ENCODE measurements around the gene SMIM24. TPM values are rescaled to one million over a fixed set of nuclear protein-coding genes. Genes with fewer than 3 reads are reported as not detected.

SMIM24 gene
- total and polyA plus RNA-seq, 10 of the 15 experiments (the other 5 are each of a cell fraction or from before 2014, with no cell fraction given) = 0.14 to 0.44 (median 0.23) TPM; not detected in 4

Small RNA genes lying within 50 kb of the gene (small RNA-seq; reads per million reads assigned to genes)
- not detected for gene RF00212

Other genes with a start within 250 kb of the SMIM24 start
Only the 7 nearest of the 12 such genes appear.
- not detected in 2 replicates for gene SMIM44, start 2.9 kb upstream of the SMIM24 start, total RNA-seq (2014; rRNA removed)
- gene SMIM44, start 2.9 kb upstream of the SMIM24 start, total RNA-seq (2014; rRNA removed; fragmentation: Illumina TruSeq; extraction: Trizol) = not detected in 2 replicates
- not detected in 2 replicates for gene SMIM44, start 2.9 kb upstream of the SMIM24 start, total RNA-seq (2021)
- not detected in 2 replicates for gene SMIM44, start 2.9 kb upstream of the SMIM24 start, polyA plus RNA-seq (2011; rRNA removed)
- gene SMIM44, start 2.9 kb upstream of the SMIM24 start, polyA plus RNA-seq (2014; fragmentation: Illumina TruSeq; extraction: Trizol) = not detected in 2 replicates
- gene SMIM44, start 2.9 kb upstream of the SMIM24 start, polyA plus RNA-seq (2014; fragmentation: Nextera tagmentation; extraction: Ambion mirVana) = not detected
- not detected in 2 replicates for gene SMIM44, start 2.9 kb upstream of the SMIM24 start, polyA plus RNA-seq (2014; rRNA removed)
- not detected for gene SMIM44, start 2.9 kb upstream of the SMIM24 start, polyA plus RNA-seq (2016; fragmentation: Nextera tagmentation; extraction: Ambion mirVana)
- 20.2 and 25.4 TPM in 2 replicates for gene DOHH, start 20.1 kb upstream of the SMIM24 start, total RNA-seq (2014; rRNA removed)
- gene DOHH, start 20.1 kb upstream of the SMIM24 start, total RNA-seq (2014; rRNA removed; fragmentation: Illumina TruSeq; extraction: Trizol) = 2.6 and 3.0 TPM in 2 replicates
- gene DOHH, start 20.1 kb upstream of the SMIM24 start, total RNA-seq (2021) = 17.7 and 19.3 TPM in 2 replicates
- 1.8 and 4.0 TPM in 2 replicates for gene DOHH, start 20.1 kb upstream of the SMIM24 start, polyA plus RNA-seq (2011; rRNA removed)
- gene DOHH, start 20.1 kb upstream of the SMIM24 start, polyA plus RNA-seq (2014; fragmentation: Illumina TruSeq; extraction: Trizol) = 0.22 and 0.48 TPM in 2 replicates
- under 1 TPM; 0.11 to 0.38 TPM for gene DOHH, start 20.1 kb upstream of the SMIM24 start, polyA plus RNA-seq (2014; fragmentation: Nextera tagmentation; extraction: Ambion mirVana)
- gene DOHH, start 20.1 kb upstream of the SMIM24 start, polyA plus RNA-seq (2014; rRNA removed) = 19.7 and 24.6 TPM in 2 replicates
- gene DOHH, start 20.1 kb upstream of the SMIM24 start, polyA plus RNA-seq (2016; fragmentation: Nextera tagmentation; extraction: Ambion mirVana) = 10 to 100 TPM; 23.5 to 28.6 TPM
- 30.6 and 35.1 TPM in 2 replicates for gene FZR1, start 25.8 kb upstream of the SMIM24 start, total RNA-seq (2014; rRNA removed)
- 9.6 and 12.3 TPM in 2 replicates for gene FZR1, start 25.8 kb upstream of the SMIM24 start, total RNA-seq (2014; rRNA removed; fragmentation: Illumina TruSeq; extraction: Trizol)
- 42.8 and 44.2 TPM in 2 replicates for gene FZR1, start 25.8 kb upstream of the SMIM24 start, total RNA-seq (2021)
- 13.0 and 28.1 TPM in 2 replicates for gene FZR1, start 25.8 kb upstream of the SMIM24 start, polyA plus RNA-seq (2011; rRNA removed)
- gene FZR1, start 25.8 kb upstream of the SMIM24 start, polyA plus RNA-seq (2014; fragmentation: Illumina TruSeq; extraction: Trizol) = 2.2 and 15.4 TPM in 2 replicates
- gene FZR1, start 25.8 kb upstream of the SMIM24 start, polyA plus RNA-seq (2014; fragmentation: Nextera tagmentation; extraction: Ambion mirVana) = under 1 TPM; 0.11 to 0.55 TPM
- 30.8 and 46.7 TPM in 2 replicates for gene FZR1, start 25.8 kb upstream of the SMIM24 start, polyA plus RNA-seq (2014; rRNA removed)
- 10 to 100 TPM; 33.5 to 36.2 TPM for gene FZR1, start 25.8 kb upstream of the SMIM24 start, polyA plus RNA-seq (2016; fragmentation: Nextera tagmentation; extraction: Ambion mirVana)
- gene TEKTIP1, start 58.6 kb upstream of the SMIM24 start, total RNA-seq (2014; rRNA removed) = not detected in 2 replicates
- gene TEKTIP1, start 58.6 kb upstream of the SMIM24 start, total RNA-seq (2014; rRNA removed; fragmentation: Illumina TruSeq; extraction: Trizol) = not detected in 2 replicates
- 1.7 and 2.6 TPM in 2 replicates for gene TEKTIP1, start 58.6 kb upstream of the SMIM24 start, total RNA-seq (2021)
- gene TEKTIP1, start 58.6 kb upstream of the SMIM24 start, polyA plus RNA-seq (2011; rRNA removed) = 0.18 TPM in 1 of 2 replicates, not detected in the other
- gene TEKTIP1, start 58.6 kb upstream of the SMIM24 start, polyA plus RNA-seq (2014; fragmentation: Illumina TruSeq; extraction: Trizol) = not detected in 2 replicates
- not detected for gene TEKTIP1, start 58.6 kb upstream of the SMIM24 start, polyA plus RNA-seq (2014; fragmentation: Nextera tagmentation; extraction: Ambion mirVana)
- gene TEKTIP1, start 58.6 kb upstream of the SMIM24 start, polyA plus RNA-seq (2014; rRNA removed) = 0.69 and 1.1 TPM in 2 replicates
- under 1 TPM; 0.45 to 0.60 TPM for gene TEKTIP1, start 58.6 kb upstream of the SMIM24 start, polyA plus RNA-seq (2016; fragmentation: Nextera tagmentation; extraction: Ambion mirVana)
- gene MFSD12, start 77.1 kb upstream of the SMIM24 start, total RNA-seq (2014; rRNA removed) = 49.1 and 50.5 TPM in 2 replicates
- 14.2 and 15.3 TPM in 2 replicates for gene MFSD12, start 77.1 kb upstream of the SMIM24 start, total RNA-seq (2014; rRNA removed; fragmentation: Illumina TruSeq; extraction: Trizol)
- 56.3 and 65.9 TPM in 2 replicates for gene MFSD12, start 77.1 kb upstream of the SMIM24 start, total RNA-seq (2021)
- gene MFSD12, start 77.1 kb upstream of the SMIM24 start, polyA plus RNA-seq (2011; rRNA removed) = 8.4 and 18.2 TPM in 2 replicates
- gene MFSD12, start 77.1 kb upstream of the SMIM24 start, polyA plus RNA-seq (2014; fragmentation: Illumina TruSeq; extraction: Trizol) = 6.6 and 13.8 TPM in 2 replicates
- gene MFSD12, start 77.1 kb upstream of the SMIM24 start, polyA plus RNA-seq (2014; fragmentation: Nextera tagmentation; extraction: Ambion mirVana) = 1 to 10 TPM in 1 of 2 experiments, under 1 TPM in 1; 0.58 to 1.9 TPM
- 53.8 and 71.4 TPM in 2 replicates for gene MFSD12, start 77.1 kb upstream of the SMIM24 start, polyA plus RNA-seq (2014; rRNA removed)
- 10 to 100 TPM in 1 of 2 experiments, 1 to 10 TPM in 1; 7.3 to 25.0 TPM for gene MFSD12, start 77.1 kb upstream of the SMIM24 start, polyA plus RNA-seq (2016; fragmentation: Nextera tagmentation; extraction: Ambion mirVana)
- gene HMG20B, start 92.4 kb upstream of the SMIM24 start, total RNA-seq (2014; rRNA removed) = 62.9 and 68.5 TPM in 2 replicates
- gene HMG20B, start 92.4 kb upstream of the SMIM24 start, total RNA-seq (2014; rRNA removed; fragmentation: Illumina TruSeq; extraction: Trizol) = 21.8 and 22.5 TPM in 2 replicates
- gene HMG20B, start 92.4 kb upstream of the SMIM24 start, total RNA-seq (2021) = 80.9 and 86.4 TPM in 2 replicates
- gene HMG20B, start 92.4 kb upstream of the SMIM24 start, polyA plus RNA-seq (2011; rRNA removed) = 22.7 and 30.4 TPM in 2 replicates
- 7.8 and 12.9 TPM in 2 replicates for gene HMG20B, start 92.4 kb upstream of the SMIM24 start, polyA plus RNA-seq (2014; fragmentation: Illumina TruSeq; extraction: Trizol)
- gene HMG20B, start 92.4 kb upstream of the SMIM24 start, polyA plus RNA-seq (2014; fragmentation: Nextera tagmentation; extraction: Ambion mirVana) = 1 to 10 TPM in 1 of 2 experiments, under 1 TPM in 1; 0.37 to 1.8 TPM
- 92.7 and 104 TPM in 2 replicates for gene HMG20B, start 92.4 kb upstream of the SMIM24 start, polyA plus RNA-seq (2014; rRNA removed)
- gene HMG20B, start 92.4 kb upstream of the SMIM24 start, polyA plus RNA-seq (2016; fragmentation: Nextera tagmentation; extraction: Ambion mirVana) = 10 to 100 TPM; 63.6 to 69.1 TPM
- not detected in 2 replicates for gene GIPC3, start 105.0 kb upstream of the SMIM24 start, total RNA-seq (2014; rRNA removed)
- gene GIPC3, start 105.0 kb upstream of the SMIM24 start, total RNA-seq (2014; rRNA removed; fragmentation: Illumina TruSeq; extraction: Trizol) = not detected in 2 replicates
- not detected in 2 replicates for gene GIPC3, start 105.0 kb upstream of the SMIM24 start, total RNA-seq (2021)
- gene GIPC3, start 105.0 kb upstream of the SMIM24 start, polyA plus RNA-seq (2011; rRNA removed) = not detected in 2 replicates
- gene GIPC3, start 105.0 kb upstream of the SMIM24 start, polyA plus RNA-seq (2014; fragmentation: Illumina TruSeq; extraction: Trizol) = not detected in 2 replicates
- not detected for gene GIPC3, start 105.0 kb upstream of the SMIM24 start, polyA plus RNA-seq (2014; fragmentation: Nextera tagmentation; extraction: Ambion mirVana)
- not detected in 2 replicates for gene GIPC3, start 105.0 kb upstream of the SMIM24 start, polyA plus RNA-seq (2014; rRNA removed)
- not detected for gene GIPC3, start 105.0 kb upstream of the SMIM24 start, polyA plus RNA-seq (2016; fragmentation: Nextera tagmentation; extraction: Ambion mirVana)